Measurements from ENCODE around the gene F2R.

DNA sequence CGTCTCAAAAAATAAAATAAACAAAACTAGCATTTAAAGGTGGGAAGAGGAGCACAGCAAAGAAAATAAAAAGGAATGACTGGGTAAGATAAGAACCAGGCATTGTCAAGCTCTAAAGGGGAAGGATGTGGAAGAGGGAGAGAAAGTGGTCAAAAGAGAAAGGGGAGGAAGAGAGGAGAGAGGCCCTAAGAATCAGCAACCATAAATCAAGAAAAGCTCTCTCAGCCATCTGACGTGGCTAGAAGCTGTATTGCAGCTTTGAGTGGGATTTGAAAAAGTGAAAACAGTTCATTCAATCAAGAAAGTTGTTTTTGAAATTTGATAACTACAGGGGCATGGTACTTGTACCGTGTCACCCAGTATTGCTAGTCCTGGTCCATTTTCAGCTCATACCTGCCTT, 45.4 kb upstream of the F2R start:
- TF ChIP-seq, protein P1, sequence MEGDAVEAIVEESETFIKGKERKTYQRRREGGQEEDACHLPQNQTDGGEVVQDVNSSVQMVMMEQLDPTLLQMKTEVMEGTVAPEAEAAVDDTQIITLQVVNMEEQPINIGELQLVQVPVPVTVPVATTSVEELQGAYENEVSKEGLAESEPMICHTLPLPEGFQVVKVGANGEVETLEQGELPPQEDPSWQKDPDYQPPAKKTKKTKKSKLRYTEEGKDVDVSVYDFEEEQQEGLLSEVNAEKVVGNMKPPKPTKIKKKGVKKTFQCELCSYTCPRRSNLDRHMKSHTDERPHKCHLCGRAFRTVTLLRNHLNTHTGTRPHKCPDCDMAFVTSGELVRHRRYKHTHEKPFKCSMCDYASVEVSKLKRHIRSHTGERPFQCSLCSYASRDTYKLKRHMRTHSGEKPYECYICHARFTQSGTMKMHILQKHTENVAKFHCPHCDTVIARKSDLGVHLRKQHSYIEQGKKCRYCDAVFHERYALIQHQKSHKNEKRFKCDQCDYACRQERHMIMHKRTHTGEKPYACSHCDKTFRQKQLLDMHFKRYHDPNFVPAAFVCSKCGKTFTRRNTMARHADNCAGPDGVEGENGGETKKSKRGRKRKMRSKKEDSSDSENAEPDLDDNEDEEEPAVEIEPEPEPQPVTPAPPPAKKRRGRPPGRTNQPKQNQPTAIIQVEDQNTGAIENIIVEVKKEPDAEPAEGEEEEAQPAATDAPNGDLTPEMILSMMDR (optimal IDR thresholded peaks at IDR 0.05 in 1 of 3, IDR thresholded peaks at IDR 0.05 in 1 of 3, conservative IDR thresholded peaks at IDR 0.05 in 1 of 3; ENCODE audit: extremely low read depth in 1 of 3, insufficient read depth in 2 of 3, low read length in 3 of 3) = no peak
- TF ChIP-seq EZH2 (IDR thresholded peaks at IDR 0.05; ENCODE audit: low read length) = no peak

All from keratinocyte (primary cell).